Activated naive CD8-positive, alpha-beta T cell treated with anti-CD3 and anti-CD28 coated beads, Interleukin-2, amount 50 U/mL, for 24 hours (primary cell): ENCODE measurements around the gene UBR7.

Experiments
- ATAC-seq: fragments of 150-1000 bp; cut with Tn5 transposase; one replicate; pipeline ENCODE4 v1.10.0; 2021
- DNase-seq: peaks from one replicate; pipeline ENCODE4 v3.0.0; 2021
- H3K27ac Mint-ChIP-seq: one replicate; pipeline ENCODE4 v1.8.0; 2021; ENCODE audit warnings: mild to moderate bottlenecking, mixed read lengths
- H3K27me3 Mint-ChIP-seq: one replicate; pipeline ENCODE4 v1.8.0; 2021; ENCODE audit warnings: mixed read lengths
- H3K36me3 Mint-ChIP-seq: one replicate; pipeline ENCODE4 v1.8.0; 2021; ENCODE audit warnings: low read depth, mixed read lengths
- H3K4me1 Mint-ChIP-seq: one replicate; pipeline ENCODE4 v1.8.0; 2021; ENCODE audit warnings: mixed read lengths
- H3K4me3 Mint-ChIP-seq: one replicate; pipeline ENCODE4 v1.8.0; 2021; ENCODE audit warnings: mild to moderate bottlenecking, moderate library complexity, mixed read lengths
- H3K9me3 Mint-ChIP-seq: one replicate; pipeline ENCODE4 v1.8.0; 2021; ENCODE audit warnings: mixed read lengths

UBR7 gene

GRCh38 chr14:93175492-93175891 is 31.6 kb upstream of the UBR7 start:
- H3K27me3 Mint-ChIP-seq = no peaks in the 10 kb centered on the region
- DNase-seq (no peak), ATAC-seq (no peak)
- no peak overlapping the region for H3K4me3 Mint-ChIP-seq
- H3K4me1 Mint-ChIP-seq = no peaks in the 10 kb centered on the region
- no peak overlapping the region for H3K27ac Mint-ChIP-seq
- no peaks in the 10 kb centered on the region for H3K9me3 Mint-ChIP-seq
- no peaks in the 10 kb centered on the region for H3K36me3 Mint-ChIP-seq

DNA sequence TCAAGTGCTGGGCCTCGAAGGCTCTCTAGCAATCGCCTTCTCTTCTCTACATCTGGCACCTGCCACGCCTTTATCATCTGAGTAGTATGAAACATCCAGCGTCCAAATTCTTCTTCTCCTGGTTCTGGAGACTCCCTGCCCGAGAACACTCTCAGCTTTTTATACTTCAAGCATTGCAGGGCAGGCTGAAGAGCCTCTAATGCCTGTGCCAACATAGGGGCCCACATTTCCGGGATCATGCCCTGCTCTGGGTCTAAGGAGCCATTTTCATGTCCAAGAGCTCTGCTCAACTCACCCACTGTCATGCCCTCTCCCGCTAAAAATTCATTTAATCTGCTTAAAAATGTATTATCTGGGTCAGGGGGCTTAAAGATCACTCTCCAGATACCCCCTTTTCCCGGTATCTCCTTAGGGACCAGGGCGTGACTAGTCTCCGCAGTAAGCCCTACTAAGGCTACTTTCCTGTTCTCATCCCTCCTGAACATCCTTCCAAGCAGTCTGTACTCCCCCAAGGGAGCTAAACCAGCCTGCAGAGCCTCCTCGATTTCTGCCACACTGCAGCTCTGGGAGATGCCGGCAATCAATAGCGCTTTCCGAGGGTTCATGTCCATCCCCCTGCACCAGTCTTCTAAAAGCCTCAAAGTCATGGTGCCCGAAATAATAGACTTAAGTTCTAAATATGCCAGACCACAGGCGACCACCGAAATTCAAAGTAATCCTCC is 23.3 kb upstream of the UBR7 start:
- Mint-ChIP-seq H3K9me3 (no peaks in the 10 kb centered on the region), H3K27me3 (no peaks in the 10 kb centered on the region), H3K36me3 (peaks cover 27% of the 10 kb centered on the region), H3K27ac (peak overlapping the region; percentile 90), H3K4me1 (peaks cover 39% of the 10 kb centered on the region), H3K4me3 (peak overlapping the region; percentile 91)
- DNase-seq (no peak), ATAC-seq (no peak)

DNA sequence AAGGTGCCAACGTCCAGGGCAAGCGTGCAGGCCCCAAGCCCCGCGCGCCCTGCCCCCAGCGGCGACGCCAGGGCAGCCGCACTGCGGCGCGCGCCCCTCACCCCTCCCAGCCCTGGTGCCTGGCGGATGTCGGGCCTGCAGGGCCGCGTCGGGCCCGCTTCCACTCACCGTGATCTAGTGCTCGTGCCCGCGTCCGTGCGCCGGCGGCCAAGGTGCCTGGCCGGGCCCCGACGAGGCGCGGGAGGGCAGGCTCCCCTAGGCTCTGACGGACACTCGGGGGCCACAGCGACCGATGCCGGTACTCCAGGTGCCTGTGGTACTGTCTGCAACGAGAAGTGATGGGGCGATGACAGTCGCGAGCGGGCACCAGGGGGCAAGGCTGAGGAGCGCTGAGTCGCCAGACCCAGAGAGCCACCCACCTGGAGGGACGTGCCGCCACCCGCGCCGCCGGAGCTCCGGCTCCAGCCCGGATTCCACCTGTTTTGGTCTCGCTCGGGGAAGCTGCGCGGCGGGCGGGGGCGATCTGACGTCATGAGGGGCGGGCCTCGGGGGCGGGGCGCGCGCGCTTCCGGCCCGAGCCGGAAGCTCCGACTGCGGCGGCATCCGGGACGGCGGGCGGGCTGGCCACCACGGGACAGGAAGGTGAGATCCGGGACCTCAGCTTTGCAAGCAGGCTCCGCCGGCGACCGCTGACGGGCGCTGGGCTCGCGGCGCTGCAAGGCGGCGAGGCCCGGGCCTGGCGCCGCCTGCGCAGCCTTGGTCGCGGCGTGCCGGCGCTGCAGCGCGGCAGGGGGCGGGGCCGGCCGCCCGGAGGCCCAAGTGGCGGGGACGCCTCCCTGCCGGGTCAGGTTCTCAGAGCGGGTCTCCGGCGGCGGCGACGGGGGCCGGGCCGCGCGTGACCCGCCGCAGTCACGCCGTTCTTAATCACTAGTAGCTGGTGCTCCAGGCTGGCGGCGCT is 22.4 kb upstream of the UBR7 start, which contains the start of the genes LYSET and MOAP1:
TSS of gene LYSET (plus strand) at position 927 of the 958 bp plus-strand sequence. CDS start 89 bp downstream, outside the sequence.
TSS of gene MOAP1 (minus strand) at position 507 of the 958 bp plus-strand sequence. CDS start 655 bp downstream, outside the sequence.
- Mint-ChIP-seq H3K9me3 (no peaks in the 10 kb centered on the region), H3K4me1 (peaks cover 39% of the 10 kb centered on the region), H3K27ac (peak within 1 kb of the TSS; percentile 94), H3K27me3 (no peaks in the 10 kb centered on the region), H3K4me3 (peak within 1 kb of the TSS; percentile 96), H3K36me3 (peaks cover 27% of the 10 kb centered on the region)
- DNase-seq (peak; percentile 89), ATAC-seq (peak; percentile 93)

DNA sequence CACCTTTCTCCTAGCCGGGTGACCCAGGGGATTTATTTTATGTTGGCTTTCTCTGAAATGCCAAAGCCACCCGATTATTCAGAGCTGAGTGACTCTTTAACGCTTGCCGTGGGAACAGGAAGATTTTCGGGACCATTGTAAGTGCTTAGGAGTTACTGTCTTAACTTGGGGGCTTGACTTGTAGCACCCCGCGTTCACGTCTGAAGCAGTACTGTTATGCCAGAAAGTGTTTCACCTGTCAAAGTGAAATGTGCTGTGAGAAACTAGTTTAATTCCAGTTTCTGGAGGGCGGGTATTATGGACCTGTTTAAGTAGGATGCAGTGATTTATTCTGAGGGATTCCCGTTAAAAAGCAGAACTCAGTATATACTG is 21.7 kb upstream of the UBR7 start:
- ATAC-seq (no peak), DNase-seq (no peak)
- H3K27me3 Mint-ChIP-seq = no peaks in the 10 kb centered on the region
- H3K36me3 Mint-ChIP-seq = peaks cover 29% of the 10 kb centered on the region
- H3K4me3 Mint-ChIP-seq = peak overlapping the region; percentile 96
- H3K4me1 Mint-ChIP-seq = peaks cover 41% of the 10 kb centered on the region
- H3K27ac Mint-ChIP-seq = peak overlapping the region; percentile 94
- H3K9me3 Mint-ChIP-seq = no peaks in the 10 kb centered on the region

DNA sequence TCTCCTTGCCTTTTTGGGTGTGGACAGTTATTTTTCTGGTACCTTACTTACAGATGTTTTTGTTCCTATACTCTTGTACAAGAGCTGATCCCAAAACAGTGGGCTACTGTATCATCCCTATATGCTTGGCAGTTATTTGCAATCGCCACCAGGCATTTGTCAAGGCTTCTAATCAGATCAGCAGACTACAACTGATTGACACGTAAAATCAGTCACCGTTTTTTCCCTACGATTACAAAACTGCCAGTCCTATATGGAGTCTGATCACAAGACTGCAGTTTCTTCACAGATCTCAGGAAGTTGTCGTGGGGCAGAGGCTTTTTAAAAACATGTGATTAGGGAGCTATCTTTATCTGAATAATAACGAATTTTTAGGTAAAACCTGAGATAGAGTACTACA is 20.6 kb upstream of the UBR7 start:
- Mint-ChIP-seq H3K36me3 (peaks cover 32% of the 10 kb centered on the region), H3K4me3 (peak overlapping the region; percentile 96), H3K27ac (peak overlapping the region; percentile 65), H3K9me3 (no peaks in the 10 kb centered on the region), H3K27me3 (no peaks in the 10 kb centered on the region), H3K4me1 (peaks cover 41% of the 10 kb centered on the region)
- no peak for DNase-seq
- ATAC-seq = no peak

- Mint-ChIP-seq H3K27ac (peak overlapping the region; percentile 65), H3K27me3 (no peaks in the 10 kb centered on the region), H3K4me1 (peaks cover 39% of the 10 kb centered on the region), H3K4me3 (no peak overlapping the region), H3K9me3 (no peaks in the 10 kb centered on the region), H3K36me3 (peaks cover 28% of the 10 kb centered on the region)
- no peak for DNase-seq
- no peak for ATAC-seq
These were observed 20.1 kb upstream of the UBR7 start for GRCh38 chr14:93186956-93187355.

DNA sequence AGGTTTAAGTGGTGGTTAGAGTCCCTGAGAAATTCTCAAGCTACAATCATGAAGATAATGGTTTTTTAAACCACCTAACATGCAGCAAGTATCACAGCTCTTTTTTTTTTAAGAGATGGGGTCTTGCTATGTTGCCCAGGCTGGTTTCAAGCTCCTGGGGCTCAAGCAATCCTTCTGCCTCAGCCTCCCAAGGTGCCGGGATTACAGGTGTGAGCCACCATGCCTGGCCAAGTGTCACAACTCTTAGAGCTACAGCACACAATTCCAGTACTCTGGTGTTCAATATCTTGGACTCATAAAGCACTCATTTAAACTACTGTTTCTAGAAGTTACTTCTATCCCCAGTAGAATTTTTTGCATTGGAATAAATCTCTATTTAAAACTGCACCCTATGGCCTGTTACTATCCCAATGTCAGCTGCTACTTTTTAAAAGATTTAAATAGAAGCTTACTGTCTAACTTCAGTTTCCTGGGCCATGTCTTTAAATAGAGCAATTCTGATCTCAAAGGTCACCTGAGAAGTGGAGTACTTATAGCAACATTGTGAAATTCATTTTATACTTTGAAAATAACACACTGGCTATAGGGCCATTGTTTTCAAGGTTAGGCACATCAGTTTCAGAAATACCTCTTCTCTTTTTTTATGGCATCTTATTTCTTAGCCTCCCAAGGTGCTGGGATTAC is 11.6 kb upstream of the UBR7 start:
- H3K36me3 Mint-ChIP-seq = peaks cover 10% of the 10 kb centered on the region
- no peak overlapping the region for H3K27ac Mint-ChIP-seq
- DNase-seq (no peak), ATAC-seq (no peak)
- H3K4me1 Mint-ChIP-seq = no peaks in the 10 kb centered on the region
- no peaks in the 10 kb centered on the region for H3K9me3 Mint-ChIP-seq
- H3K27me3 Mint-ChIP-seq = no peaks in the 10 kb centered on the region
- H3K4me3 Mint-ChIP-seq = no peak overlapping the region

- Mint-ChIP-seq H3K4me3 (no peak overlapping the region), H3K27me3 (no peaks in the 10 kb centered on the region), H3K4me1 (no peaks in the 10 kb centered on the region), H3K9me3 (no peaks in the 10 kb centered on the region), H3K27ac (no peak overlapping the region), H3K36me3 (peaks cover 10% of the 10 kb centered on the region)
- DNase-seq (no peak), ATAC-seq (no peak)
These were observed 8.0 kb upstream of the UBR7 start for GRCh38 chr14:93199031-93199430.

- Mint-ChIP-seq H3K36me3 (peaks cover 19% of the 10 kb centered on the region), H3K9me3 (no peaks in the 10 kb centered on the region), H3K27ac (no peak overlapping the region), H3K4me1 (peaks cover 14% of the 10 kb centered on the region), H3K4me3 (no peak overlapping the region), H3K27me3 (no peaks in the 10 kb centered on the region)
- no peak for ATAC-seq
- no peak for DNase-seq
These were observed 6.5 kb upstream of the UBR7 start for GRCh38 chr14:93200553-93200952.

GRCh38 chr14:93201155-93201704 is 5.8 kb upstream of the UBR7 start:
- H3K4me1 Mint-ChIP-seq = peaks cover 21% of the 10 kb centered on the region
- H3K27ac Mint-ChIP-seq = no peak overlapping the region
- no peak for ATAC-seq
- H3K4me3 Mint-ChIP-seq = no peak overlapping the region
- no peak for DNase-seq
- H3K36me3 Mint-ChIP-seq = peaks cover 21% of the 10 kb centered on the region
- H3K9me3 Mint-ChIP-seq = no peaks in the 10 kb centered on the region
- no peaks in the 10 kb centered on the region for H3K27me3 Mint-ChIP-seq

DNA sequence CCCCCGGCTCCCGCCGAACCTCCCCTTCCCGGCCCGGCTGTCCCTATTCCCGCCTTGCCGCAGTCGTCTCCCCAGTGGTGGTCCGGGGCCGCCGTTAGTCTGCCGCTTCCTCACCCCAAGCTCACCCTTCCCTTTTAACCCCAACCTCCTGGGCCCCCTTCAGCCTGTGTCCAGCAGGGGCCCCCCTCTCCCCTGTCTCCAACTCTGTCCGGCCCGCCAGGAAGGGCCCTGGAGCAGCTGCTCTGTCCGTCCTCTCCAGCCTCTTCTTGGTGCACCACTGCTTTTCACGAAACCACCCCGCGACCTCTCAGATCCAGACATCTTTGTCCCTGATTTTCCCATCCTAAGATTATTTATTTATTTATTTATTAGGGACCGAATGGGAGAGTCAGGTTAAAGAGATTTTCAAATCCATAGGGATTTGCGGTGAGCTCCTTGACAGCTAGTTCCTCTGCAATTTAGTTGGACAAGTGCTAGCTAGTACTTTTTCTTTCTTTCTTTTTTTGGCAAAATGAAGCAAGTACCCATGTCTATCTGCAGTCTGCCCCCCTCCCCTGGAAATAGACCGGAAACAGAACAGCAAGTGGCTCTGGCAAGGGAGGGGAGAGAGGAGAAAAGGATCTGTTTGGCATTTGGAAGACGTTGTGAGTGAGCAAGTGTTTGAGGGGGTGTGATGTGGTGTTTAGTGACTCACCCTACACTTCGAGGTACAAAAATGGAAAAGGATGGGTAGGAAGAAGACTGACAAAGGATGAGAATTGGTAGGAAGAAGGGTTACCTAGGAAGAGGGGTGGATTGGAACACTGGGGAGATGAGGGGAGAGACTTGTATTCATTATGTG is 632 bp downstream of the UBR7 start:
- Mint-ChIP-seq H3K9me3 (no peaks in the 10 kb centered on the region), H3K4me3 (peak overlapping the region; percentile 84), H3K27me3 (no peaks in the 10 kb centered on the region), H3K4me1 (peaks cover 41% of the 10 kb centered on the region), H3K36me3 (peaks cover 27% of the 10 kb centered on the region), H3K27ac (peak overlapping the region; percentile 88)
- DNase-seq = peak; percentile 49
- ATAC-seq = peak; percentile 62

DNA sequence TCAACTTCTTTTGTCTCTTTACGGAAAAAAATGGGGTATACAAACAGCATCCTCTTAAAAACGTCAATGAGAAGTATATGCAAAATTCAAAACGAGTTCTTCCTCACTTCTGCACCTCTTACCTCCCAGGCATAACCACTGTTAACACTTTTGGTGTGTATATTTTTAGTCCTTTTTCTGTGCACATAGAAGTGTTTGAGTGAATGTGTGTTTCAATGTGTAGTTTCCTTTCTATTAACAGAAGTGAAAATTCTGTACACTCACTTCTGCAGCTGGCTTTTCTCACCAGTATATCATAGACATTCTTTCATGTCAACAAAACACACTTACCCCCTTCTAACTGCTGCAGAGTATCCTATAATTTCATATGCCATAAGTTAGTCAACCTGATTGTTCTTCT is 5.4 kb downstream of the UBR7 start:
- no peak overlapping the region for H3K4me3 Mint-ChIP-seq
- ATAC-seq = no peak
- H3K36me3 Mint-ChIP-seq = peaks cover 38% of the 10 kb centered on the region

DNA sequence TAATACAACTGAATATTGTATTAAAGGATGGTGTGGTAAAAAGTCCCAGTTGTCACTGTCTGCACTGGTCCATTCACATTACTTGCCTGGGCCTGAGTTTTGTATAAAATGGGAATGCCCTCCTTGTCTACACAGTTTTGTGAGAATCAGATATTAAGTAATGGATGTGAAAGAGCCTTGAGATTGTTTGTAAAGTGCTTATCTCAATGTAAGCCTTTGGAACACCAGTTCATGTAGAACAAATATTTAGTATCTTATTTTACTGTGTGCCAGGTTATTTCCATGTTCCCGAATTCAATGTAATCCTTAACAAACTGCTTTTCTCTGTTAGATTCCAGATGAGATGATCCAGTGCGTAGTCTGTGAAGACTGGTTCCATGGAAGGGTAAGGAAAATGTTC is 7.5 kb downstream of the UBR7 start:
- Mint-ChIP-seq H3K4me3 (no peak overlapping the region), H3K27ac (no peak overlapping the region), H3K4me1 (peaks cover 4% of the 10 kb centered on the region), H3K9me3 (no peaks in the 10 kb centered on the region), H3K36me3 (peaks cover 46% of the 10 kb centered on the region), H3K27me3 (no peaks in the 10 kb centered on the region)
- ATAC-seq (no peak), DNase-seq (no peak)

More for the DNA sequence above, 5.4 kb downstream of the UBR7 start:
- Mint-ChIP-seq H3K27ac (no peak overlapping the region), H3K9me3 (no peaks in the 10 kb centered on the region), H3K4me1 (peaks cover 18% of the 10 kb centered on the region), H3K27me3 (no peaks in the 10 kb centered on the region)
- no peak for DNase-seq
